Uterus (tissue), 2 donors: ENCODE data around the gene MAPK10.

Experiments
- CTCF ChIP-seq, 4 experiments: fragments of 200-600 bp in 2 of 4; fragments of 450-650 bp in 2 of 4; sonication (generic) in 2 of 4; IDR thresholded peaks; one replicate each; pipeline ENCODE4 v1.5.1; 2016 to 2019; ENCODE audit warnings: antibody characterized with exemption in 4 of 4, mild to moderate bottlenecking in 2 of 4, moderate library complexity in 1 of 4
- POLR2A ChIP-seq, 2 donors: fragments of 450-650 bp; IDR thresholded peaks; one replicate each; pipeline ENCODE4 v1.6.1; 2016; ENCODE audit warnings: antibody characterized with exemption in 2 of 2, mild to moderate bottlenecking in 1 of 2, moderate library complexity in 1 of 2

- TF ChIP-seq CTCF (IDR thresholded peaks at IDR 0.05) (no peak), POLR2A (IDR thresholded peaks at IDR 0.05) (no peak)
Measured at GRCh38 chr4:86181585-86181984, 178.3 kb downstream of the MAPK10 start.
